Right lobe of liver (tissue), 4 donors: Measurements from ENCODE around the gene STAT6.

Experiments used
- POLR2A ChIP-seq: fragments of 450-650 bp; IDR thresholded peaks from one replicate; pipeline ENCODE4 v1.6.1; 2017; ENCODE audit warnings: antibody characterized with exemption, mild to moderate bottlenecking
- TF ChIP-seq, protein P1 (sequence below), 4 donors: fragments of 200-600 bp in 3 of 4; fragments of 450-650 bp in 1 of 4; IDR thresholded peaks; one replicate each; pipeline versions ENCODE4 v1.5.1 to v1.8.0; 2016 to 2022; ENCODE audit warnings: antibody characterized with exemption in 4 of 4, mild to moderate bottlenecking in 2 of 4
- donor health status: DM: no; HTN: no; CAD: no.
- donor health status: DM: no; HTN: no; CAD: no.
- donor health status: DM: no; HTN: yes; CAD: no.

DNA sequence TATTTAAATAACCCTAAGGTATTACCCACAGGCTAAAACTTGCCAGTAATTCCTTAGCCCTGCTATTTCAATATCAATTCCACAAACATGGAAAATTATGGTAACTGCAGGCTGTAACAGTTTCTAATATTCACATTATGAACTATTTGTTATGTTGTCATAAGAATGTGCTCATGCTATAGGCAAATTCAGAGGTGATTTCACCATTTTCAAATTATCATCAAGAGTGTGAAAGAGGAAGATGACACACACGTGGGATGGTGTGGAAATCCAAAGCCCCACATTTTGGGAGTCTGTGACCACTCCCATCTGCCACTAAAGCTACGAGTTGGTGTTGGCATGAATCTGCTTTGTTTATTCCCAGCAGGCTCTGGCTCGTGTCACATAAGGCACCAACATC is 55.3 kb downstream of the STAT6 start:
- TF ChIP-seq, protein P1, sequence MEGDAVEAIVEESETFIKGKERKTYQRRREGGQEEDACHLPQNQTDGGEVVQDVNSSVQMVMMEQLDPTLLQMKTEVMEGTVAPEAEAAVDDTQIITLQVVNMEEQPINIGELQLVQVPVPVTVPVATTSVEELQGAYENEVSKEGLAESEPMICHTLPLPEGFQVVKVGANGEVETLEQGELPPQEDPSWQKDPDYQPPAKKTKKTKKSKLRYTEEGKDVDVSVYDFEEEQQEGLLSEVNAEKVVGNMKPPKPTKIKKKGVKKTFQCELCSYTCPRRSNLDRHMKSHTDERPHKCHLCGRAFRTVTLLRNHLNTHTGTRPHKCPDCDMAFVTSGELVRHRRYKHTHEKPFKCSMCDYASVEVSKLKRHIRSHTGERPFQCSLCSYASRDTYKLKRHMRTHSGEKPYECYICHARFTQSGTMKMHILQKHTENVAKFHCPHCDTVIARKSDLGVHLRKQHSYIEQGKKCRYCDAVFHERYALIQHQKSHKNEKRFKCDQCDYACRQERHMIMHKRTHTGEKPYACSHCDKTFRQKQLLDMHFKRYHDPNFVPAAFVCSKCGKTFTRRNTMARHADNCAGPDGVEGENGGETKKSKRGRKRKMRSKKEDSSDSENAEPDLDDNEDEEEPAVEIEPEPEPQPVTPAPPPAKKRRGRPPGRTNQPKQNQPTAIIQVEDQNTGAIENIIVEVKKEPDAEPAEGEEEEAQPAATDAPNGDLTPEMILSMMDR (IDR thresholded peaks at IDR 0.05), result no peak
- no peak for TF ChIP-seq POLR2A
